HG03108 (cell line): ENCODE measurements around the gene OR2AG1.
"Not testable (repeated sequence)": the region's sequence is repeated elsewhere in the genome, so short reads cannot be mapped to it uniquely, and the experiment has no call there.

ENCODE experiments used
- ATAC-seq: cut with Tn5 transposase; IDR thresholded peaks from one replicate; pipeline ENCODE4 v1.9.1; 2021; ENCODE audit warnings: moderate library complexity; ENCODE audit not compliant: unreplicated experiment

The OR2AG1 gene

GRCh38 chr11:6790546-6790945 lies 7.7 kb downstream of the OR2AG1 start:
- no peak for ATAC-seq

- ATAC-seq: no peak
Measured at GRCh38 chr11:6794639-6795038, 11.8 kb downstream of the OR2AG1 start.

GRCh38 chr11:6799402-6799801 lies 16.6 kb downstream of the OR2AG1 start, which contains the start of gene OR6A2:
Gene OR6A2, minus strand, starts transcription at chr11:6799689. Its CDS starts 3,981 bp downstream, at chr11:6795708.
- ATAC-seq: no peak

GRCh38 chr11:6801075-6801474 lies 18.3 kb downstream of the OR2AG1 start:
- ATAC-seq: not testable (repeated sequence)

- ATAC-seq: no peak
Measured at GRCh38 chr11:6812390-6813005, 29.7 kb downstream of the OR2AG1 start.

- no peak for ATAC-seq
Measured at GRCh38 chr11:6813656-6814055, 30.8 kb downstream of the OR2AG1 start.

- no peak for ATAC-seq
Measured at GRCh38 chr11:6817694-6818093, 34.9 kb downstream of the OR2AG1 start.

- no peak for ATAC-seq
Measured at GRCh38 chr11:6818967-6819366, 36.1 kb downstream of the OR2AG1 start.

GRCh38 chr11:6824136-6824823 lies 41.5 kb downstream of the OR2AG1 start:
- ATAC-seq: no peak

- ATAC-seq: no peak
Measured at GRCh38 chr11:6825231-6825744, 42.5 kb downstream of the OR2AG1 start.

- ATAC-seq: no peak
Measured at GRCh38 chr11:6828103-6828502, 45.3 kb downstream of the OR2AG1 start.

GRCh38 chr11:6833356-6833755 lies 50.5 kb downstream of the OR2AG1 start:
- no peak for ATAC-seq

GRCh38 chr11:6834021-6834420 lies 51.2 kb downstream of the OR2AG1 start:
- no peak for ATAC-seq
